Natural killer cell (primary cell): ENCODE measurements around the gene NAP1L4. TPM values are rescaled to one million over a fixed set of nuclear protein-coding genes. Genes with fewer than 3 reads are reported as not detected.

Experiments used
- ATAC-seq, 3 donors: fragments of 150-1000 bp in 2 of 3; fragments of 200-7000 bp in 1 of 3; cut with Tn5 transposase; 1 replicate in 1 of 3; 2 replicates in 2 of 3; pipeline ENCODE4 v1.10.0; 2021; ENCODE audit warnings: mild to moderate bottlenecking in 2 of 3, moderate library complexity in 2 of 3
- DNase-seq, 2 donors: peaks; one replicate each; pipeline versions ENCODE4 v3.0.0 to v3.0.0-alpha.2; 2013 to 2021; ENCODE audit warnings: mixed read lengths in 1 of 2
- H3K27ac ChIP-seq: one replicate; pipeline ENCODE4 v1.5.1; 2013; ENCODE audit warnings: mild to moderate bottlenecking, low read length
- H3K27me3 ChIP-seq: one replicate; pipeline ENCODE4 v1.6.1; 2013; ENCODE audit warnings: low read length; ENCODE audit not compliant: control insufficient read depth, insufficient read depth
- H3K36me3 ChIP-seq: one replicate; pipeline ENCODE4 v1.6.1; 2013; ENCODE audit warnings: low read length; ENCODE audit not compliant: control insufficient read depth, insufficient read depth
- H3K4me1 ChIP-seq: one replicate; pipeline ENCODE4 v1.6.1; 2013; ENCODE audit warnings: low read length; ENCODE audit not compliant: control insufficient read depth, insufficient read depth
- H3K4me3 ChIP-seq: one replicate; pipeline ENCODE4 v1.5.1; 2013; ENCODE audit warnings: low read length
- H3K9me3 ChIP-seq: one replicate; pipeline ENCODE4 v1.6.1; 2013; ENCODE audit warnings: low read length; ENCODE audit not compliant: control insufficient read depth, insufficient read depth
- H3K27ac Mint-ChIP-seq, 2 donors: one replicate each; pipeline ENCODE4 v1.8.0; 2022; ENCODE audit warnings: mild to moderate bottlenecking in 2 of 2, mixed read lengths in 2 of 2, moderate library complexity in 1 of 2
- H3K27me3 Mint-ChIP-seq, 2 donors: one replicate each; pipeline ENCODE4 v1.8.0; 2022; ENCODE audit warnings: low read depth in 2 of 2, mixed read lengths in 2 of 2
- H3K36me3 Mint-ChIP-seq: one replicate; pipeline ENCODE4 v1.8.0; 2022; ENCODE audit warnings: mixed read lengths
- H3K4me1 Mint-ChIP-seq, 2 donors: one replicate each; pipeline ENCODE4 v1.8.0; 2022; ENCODE audit warnings: mixed read lengths in 2 of 2
- H3K4me3 Mint-ChIP-seq: one replicate; pipeline ENCODE4 v1.8.0; 2022; ENCODE audit warnings: mild to moderate bottlenecking, moderate library complexity, mixed read lengths
- H3K9me3 Mint-ChIP-seq, 2 donors: one replicate each; pipeline ENCODE4 v1.8.0; 2022; ENCODE audit warnings: mixed read lengths in 2 of 2
- CTCF ChIP-seq: fragments of 200-600 bp; IDR thresholded peaks from one replicate; pipeline ENCODE4 v1.8.0; 2022; ENCODE audit warnings: antibody characterized with exemption
- WGBS: methylation state at CpG from one replicate; pipeline ENCODE4 v1.1.7; 2013; ENCODE audit warnings: missing lambda C conversion rate; ENCODE audit not compliant: insufficient coverage; 5-methylcytosine and 5-hydroxymethylcytosine counted together
- intact Hi-C: fragments of 100-400 bp; cut with micrococcal nuclease; formaldehyde crosslinking; loops from one replicate; pipeline ENCODE4 v1.14.2; 2022
- total RNA-seq, 4 donors: library from RNA; stranded (reverse); fragments of 120-200 nt in 1 of 4; gene quantifications; one replicate each; pipeline versions ENCODE4 v1.2.3 to v1.2.4, GENCODE V29; 2013 to 2022

The NAP1L4 gene
- total RNA-seq, 3 donors from 2014 or later (not counting 1 experiment from before 2014, with no cell fraction given) = 219 to 244 (median 237) TPM

DNA sequence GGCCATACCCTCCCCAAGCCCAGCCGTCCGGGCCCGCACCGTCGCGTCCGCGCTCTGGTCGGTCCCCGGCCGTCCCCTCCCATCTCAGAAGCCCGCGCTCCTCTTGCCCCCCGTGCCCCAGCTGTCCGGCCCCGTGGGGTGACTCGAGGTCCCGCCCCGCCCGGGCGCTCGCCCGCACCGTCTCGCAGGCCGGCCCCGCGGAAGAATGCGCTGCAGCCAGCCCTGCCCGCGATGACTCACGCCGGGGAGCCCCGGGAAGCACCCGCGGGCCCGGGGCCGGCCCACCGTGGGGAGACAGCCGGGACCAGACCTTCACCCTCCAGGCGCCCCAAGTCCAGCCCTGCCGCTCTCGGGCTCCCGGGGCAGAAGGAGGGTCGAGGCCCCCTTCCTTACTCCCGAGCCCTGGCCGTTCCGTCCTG lies 62.6 kb downstream of the NAP1L4 start:
- 2% methylated on average over 48 of the region's 48 CpGs for WGBS
- ATAC-seq = peak; percentile 47 to 60 (median 52)
- H3K4me1 ChIP-seq = peaks cover 50% of the 10 kb centered on the region
- H3K27me3 Mint-ChIP-seq = peaks cover 10 to 22% of the 10 kb centered on the region in 2 donors
- no peaks in the 10 kb centered on the region for H3K36me3 Mint-ChIP-seq
- peak overlapping the region; percentile 19 for H3K4me3 ChIP-seq
- H3K36me3 ChIP-seq = no peaks in the 10 kb centered on the region
- intact Hi-C loops = no loop called here
- H3K27ac Mint-ChIP-seq = peak overlapping the region; percentile 69 to 92
- no peak overlapping the region for H3K27ac ChIP-seq
- peaks cover 17 to 39% of the 10 kb centered on the region in 2 donors for H3K4me1 Mint-ChIP-seq
- peaks cover 31% of the 10 kb centered on the region for H3K27me3 ChIP-seq
- TF ChIP-seq CTCF = no peak
- H3K4me3 Mint-ChIP-seq = peak overlapping the region; percentile 78
- peak; percentile 59 to 71 for DNase-seq
- no peaks in the 10 kb centered on the region for H3K9me3 Mint-ChIP-seq
- H3K9me3 ChIP-seq = no peaks in the 10 kb centered on the region

DNA sequence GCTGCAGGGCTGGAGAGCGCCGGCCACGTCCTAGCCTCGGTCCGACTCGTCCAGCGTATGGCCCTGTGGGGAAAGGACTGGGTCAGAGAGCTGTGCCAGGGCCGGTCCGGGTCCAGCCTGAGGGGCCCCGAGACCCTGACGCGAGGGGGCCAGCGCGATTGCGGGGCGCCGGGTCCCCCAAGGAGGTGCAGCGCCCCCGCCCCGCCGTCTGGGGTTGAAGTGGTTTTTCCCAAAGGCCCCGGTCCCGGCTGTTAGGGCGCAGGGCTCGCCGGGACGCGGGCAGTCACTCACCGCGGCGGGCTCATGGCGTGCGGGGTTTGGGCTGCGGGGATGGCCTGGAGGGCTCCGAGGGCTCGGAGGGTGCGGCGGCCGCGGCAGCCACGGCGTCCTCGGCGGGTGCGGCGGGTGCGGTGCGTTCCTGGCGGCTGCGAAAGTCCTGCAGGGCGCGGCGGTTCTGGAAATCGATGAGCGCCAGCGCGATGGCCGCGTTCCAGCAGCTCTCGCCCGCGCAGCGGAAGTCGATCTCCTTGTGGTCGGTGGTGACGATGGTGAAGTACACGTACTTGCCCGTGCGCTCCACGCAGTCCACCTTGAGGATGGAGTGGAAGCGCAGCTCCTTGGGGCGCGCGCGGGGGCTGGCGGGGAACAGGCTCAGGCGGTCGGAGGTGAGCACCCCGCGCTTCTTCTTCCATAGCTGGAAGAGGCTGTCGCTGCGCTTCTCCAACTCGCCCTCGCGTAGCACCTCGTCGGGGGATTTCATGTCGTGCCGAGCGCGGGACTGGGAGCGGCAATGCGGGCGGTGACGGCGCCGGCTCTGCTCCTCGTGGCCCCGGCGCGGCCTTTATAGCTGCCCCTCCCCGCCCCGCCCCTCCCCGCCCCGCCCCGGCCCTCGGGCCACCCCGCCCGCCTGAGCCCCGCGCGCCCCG lies 63.3 kb downstream of the NAP1L4 start, which contains the start of gene PHLDA2:
TSS of gene PHLDA2 (minus strand) at position 816 of the 926 bp plus-strand sequence. CDS start at position 760, 56 bp downstream.
- WGBS = under 1% methylated on average over 105 of the region's 113 CpGs
- peak; percentile 19 to 38 (median 30) for ATAC-seq
- H3K27ac Mint-ChIP-seq = peak within 1 kb of the TSS; percentile 69 to 92

GRCh38 chr11:2927851-2928604 lies 64.1 kb downstream of the NAP1L4 start:
- Mint-ChIP-seq H3K9me3 (no peaks in the 10 kb centered on the region), H3K27ac (peak overlapping the region; percentile 36 to 92), H3K4me3 (peak overlapping the region; percentile 87), H3K4me1 (peaks cover 17 to 30% of the 10 kb centered on the region in 2 donors), H3K27me3 (peaks cover 10 to 22% of the 10 kb centered on the region in 2 donors), H3K36me3 (no peaks in the 10 kb centered on the region)
- no peak overlapping the region for H3K27ac ChIP-seq
- peaks cover 40% of the 10 kb centered on the region for H3K4me1 ChIP-seq
- ATAC-seq (no peak), DNase-seq (no peak)
- intact Hi-C loops = no loop called here
- no peak for TF ChIP-seq CTCF
- no peaks in the 10 kb centered on the region for H3K9me3 ChIP-seq
- no peaks in the 10 kb centered on the region for H3K36me3 ChIP-seq
- peaks cover 31% of the 10 kb centered on the region for H3K27me3 ChIP-seq
- no peak overlapping the region for H3K4me3 ChIP-seq
- WGBS = 4% methylated on average over 24 of the region's 25 CpGs

More for the DNA sequence above, 63.3 kb downstream of the NAP1L4 start, which contains the start of gene PHLDA2:
- Histone ChIP-seq H3K27me3 (peaks cover 31% of the 10 kb centered on the region), H3K36me3 (no peaks in the 10 kb centered on the region), H3K9me3 (no peaks in the 10 kb centered on the region), H3K4me1 (peaks cover 49% of the 10 kb centered on the region), H3K4me3 (peak within 1 kb of the TSS; percentile 19), H3K27ac (no peak within 1 kb of the TSS)
- Mint-ChIP-seq H3K27me3 (peaks cover 10 to 22% of the 10 kb centered on the region in 2 donors), H3K4me3 (peak within 1 kb of the TSS; percentile 87), H3K36me3 (no peaks in the 10 kb centered on the region), H3K4me1 (peaks cover 17 to 36% of the 10 kb centered on the region in 2 donors), H3K9me3 (no peaks in the 10 kb centered on the region)
- intact Hi-C loops = no loop called here
- no peak for TF ChIP-seq CTCF
- peak; percentile 47 to 82 for DNase-seq
